K562 (cell line): ENCODE results near the gene CATSPER3.

Experiments used
- DNMT1 ChIP-seq: fragments of 450-650 bp; IDR thresholded peaks from 2 replicates; pipeline ENCODE4 v1.6.1; 2016; ENCODE audit warnings: antibody characterized with exemption, mild to moderate bottlenecking
- E2F8 ChIP-seq: fragments of 450-650 bp; IDR thresholded peaks from 2 replicates; pipeline ENCODE4 v1.7.1; 2018; ENCODE audit warnings: mild to moderate bottlenecking, low read depth; ENCODE audit not compliant: partially characterized antibody
- EZH2 ChIP-seq: IDR thresholded peaks from 2 replicates; pipeline ENCODE4 v1.6.1; 2012; ENCODE audit warnings: low read depth, mild to moderate bottlenecking, inconsistent platforms, low read length, borderline replicate concordance
- SP1 ChIP-seq: sonication (generic); formaldehyde crosslinking; IDR thresholded peaks from 2 replicates; pipeline ENCODE4 v1.8.1; 2022; ENCODE audit warnings: mild to moderate bottlenecking, missing genetic modification reagents
- TF ChIP-seq, protein P1 (sequence below): fragments of 250-450 bp; sonication (Bioruptor Pico); IDR thresholded peaks from 2 replicates; pipeline ENCODE4 v1.6.1; 2021; ENCODE audit warnings: mild to moderate bottlenecking

DNA sequence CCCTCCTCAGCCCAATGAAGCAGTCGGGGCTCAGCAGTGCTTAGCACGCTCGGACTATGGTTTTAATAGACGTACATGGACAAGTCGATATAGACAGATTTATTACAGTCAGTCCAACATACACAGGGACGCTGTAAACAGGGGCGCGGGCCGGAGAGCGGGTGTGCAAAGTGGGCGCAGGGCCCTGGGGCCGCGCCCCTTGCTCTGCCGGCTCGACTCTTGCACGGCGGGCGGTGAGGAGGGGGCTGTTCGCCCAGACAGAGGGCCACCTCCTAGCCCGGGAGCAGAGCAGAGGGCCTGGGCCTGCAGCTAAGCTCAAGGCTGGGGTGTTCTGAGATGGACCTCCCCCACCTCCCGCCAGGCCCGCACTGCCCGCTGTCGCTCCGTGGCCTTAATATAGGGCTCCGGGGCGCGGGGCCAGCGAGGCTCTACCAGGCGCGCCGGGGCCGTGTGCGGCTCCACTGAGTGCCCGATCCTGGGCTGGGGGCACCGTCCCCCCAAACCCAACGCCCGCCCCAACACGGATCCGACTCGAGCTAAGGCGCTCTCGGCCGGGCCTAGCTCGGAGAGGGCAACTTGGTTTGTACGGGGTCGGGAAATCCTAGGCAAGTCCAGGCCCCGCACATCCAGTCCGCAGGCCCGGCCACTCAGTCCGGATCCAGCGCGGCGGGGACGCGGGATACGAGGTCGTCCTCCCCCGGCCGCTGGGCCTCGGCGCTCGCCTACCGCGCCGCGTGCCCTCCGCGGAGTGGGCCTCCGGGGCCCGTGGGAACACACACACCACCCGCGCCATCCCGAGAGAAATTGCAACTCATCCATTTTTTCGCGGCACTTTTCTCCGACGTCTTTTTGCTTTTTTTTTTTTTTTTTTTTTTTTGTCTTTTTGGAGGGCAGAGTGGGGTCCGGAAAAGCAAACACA lies 60.2 kb downstream of the CATSPER3 start:
- TF ChIP-seq DNMT1: no peak
- TF ChIP-seq EZH2: no peak
- no peak for TF ChIP-seq SP1 (CRISPR knock-in tag)
- no peak for TF ChIP-seq E2F8
- TF ChIP-seq, protein P1, sequence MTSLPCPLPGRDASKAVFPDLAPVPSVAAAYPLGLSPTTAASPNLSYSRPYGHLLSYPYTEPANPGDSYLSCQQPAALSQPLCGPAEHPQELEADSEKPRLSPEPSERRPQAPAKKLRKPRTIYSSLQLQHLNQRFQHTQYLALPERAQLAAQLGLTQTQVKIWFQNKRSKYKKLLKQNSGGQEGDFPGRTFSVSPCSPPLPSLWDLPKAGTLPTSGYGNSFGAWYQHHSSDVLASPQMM (CRISPR knock-in tag): no peak
